GM19099 (cell line): ENCODE results near the gene CEMIP.
A peak's percentile ranks its signal among the peaks of the same experiment; 100 is the strongest.

Experiments
- POLR2A ChIP-seq: IDR thresholded peaks from 3 replicates; pipeline ENCODE4 v1.6.1; 2011; ENCODE audit warnings: low read depth; ENCODE audit not compliant: insufficient read length; ENCODE audit errors: extremely low read depth

The CEMIP gene

GRCh38 chr15:81000624-81001151 lies 221.5 kb downstream of the CEMIP start, which contains the start of gene TLNRD1:
Gene TLNRD1 (plus strand): TSS chr15:81000923. CDS start chr15:81002272, 1,349 bp downstream.
- TF ChIP-seq POLR2A: peak; percentile 86
